OCI-LY3 (cell line): Measurements from ENCODE around the gene GMEB2.

Experiments used
- H2AFZ ChIP-seq: fragments of 200-600, 300-600 bp; shearing (Covaris generic); 2 replicates; pipeline ENCODE4 v1.6.0; 2014; ENCODE audit warnings: antibody characterized with exemption, low read depth, low read length
- H3K27ac ChIP-seq: fragments of 200-600, 300-600 bp; sonication (generic); 2 replicates; pipeline ENCODE4 v1.5.1; 2014; ENCODE audit warnings: mild to moderate bottlenecking, low read length, moderate library complexity, mixed read lengths
- H3K27me3 ChIP-seq: fragments of 200-600, 300-600 bp; sonication (generic); 2 replicates; pipeline ENCODE4 v1.6.1; 2014; ENCODE audit warnings: low read depth, low read length, mixed read lengths
- H3K36me3 ChIP-seq: fragments of 200-600, 300-600 bp; sonication (generic); replicated peaks from 2 replicates; pipeline ENCODE3; 2014; ENCODE audit warnings: low read depth, low read length, mixed read lengths
- H3K4me1 ChIP-seq: fragments of 300-600, 200-600 bp; sonication (generic); 2 replicates; pipeline ENCODE4 v1.6.1; 2014; ENCODE audit warnings: low read length, mixed read lengths
- H3K4me2 ChIP-seq: fragments of 200-600, 300-600 bp; sonication (generic); 2 replicates; pipeline ENCODE4 v1.6.1; 2014; ENCODE audit warnings: low read length, mixed read lengths
- H3K4me3 ChIP-seq: fragments of 300-600, 200-600 bp; sonication (generic); 2 replicates; pipeline ENCODE4 v1.5.1; 2014; ENCODE audit warnings: antibody characterized with exemption, mild to moderate bottlenecking, low read length, moderate library complexity
- H3K79me2 ChIP-seq: fragments of 300-600, 200-600 bp; shearing (Covaris generic); 2 replicates; pipeline ENCODE4 v1.6.1; 2014; ENCODE audit warnings: mild to moderate bottlenecking, low read length, mixed read lengths
- H3K9ac ChIP-seq: fragments of 300-600, 200-600 bp; shearing (Covaris generic); 2 replicates; pipeline ENCODE4 v1.6.0; 2014; ENCODE audit warnings: mild to moderate bottlenecking, low read length, moderate library complexity
- H3K9me3 ChIP-seq: fragments of 200-600, 300-600 bp; shearing (Covaris generic); 2 replicates; pipeline ENCODE4 v1.6.1; 2014; ENCODE audit warnings: low read length, mixed read lengths; ENCODE audit not compliant: insufficient read depth
- H4K20me1 ChIP-seq: fragments of 200-600, 300-600 bp; sonication (generic); 2 replicates; pipeline ENCODE4 v1.6.1; 2016; ENCODE audit warnings: low read length, mixed read lengths; ENCODE audit not compliant: insufficient read depth
- CTCF ChIP-seq: fragments of 200-600, 300-600 bp; sonication (generic); IDR thresholded peaks from 2 replicates; pipeline ENCODE4 v1.5.1; 2014; ENCODE audit warnings: antibody characterized with exemption, low read length, low read depth
- EZH2phosphoT487 ChIP-seq: fragments of 200-600 bp; shearing (Covaris generic); IDR thresholded peaks from 2 replicates; pipeline ENCODE4 v1.6.1; 2018; ENCODE audit warnings: antibody characterized with exemption, mixed run types, low read depth

GMEB2 gene

GRCh38 chr20:63656451-63656850 is 29.6 kb upstream of the GMEB2 start:
- Histone ChIP-seq H3K79me2 (peaks cover 11% of the 10 kb centered on the region), H3K36me3 (peaks cover 4% of the 10 kb centered on the region), H2AFZ (no peak overlapping the region), H3K9me3 (no peaks in the 10 kb centered on the region), H3K27ac (no peak overlapping the region), H3K4me3 (no peak overlapping the region), H4K20me1 (no peaks in the 10 kb centered on the region), H3K4me1 (peaks cover 12% of the 10 kb centered on the region), H3K4me2 (no peak overlapping the region), H3K9ac (no peak overlapping the region), H3K27me3 (no peaks in the 10 kb centered on the region)
- TF ChIP-seq CTCF (no peak), EZH2phosphoT487 (no peak)

GRCh38 chr20:63655249-63655648 is 28.3 kb upstream of the GMEB2 start:
- no peak for TF ChIP-seq EZH2phosphoT487
- TF ChIP-seq CTCF: no peak
- no peaks in the 10 kb centered on the region for H3K9me3 ChIP-seq
- H3K4me2 ChIP-seq: no peak overlapping the region
- peaks cover 11% of the 10 kb centered on the region for H3K79me2 ChIP-seq
- peaks cover 12% of the 10 kb centered on the region for H3K4me1 ChIP-seq
- H3K27me3 ChIP-seq: no peaks in the 10 kb centered on the region
- H3K9ac ChIP-seq: no peak overlapping the region
- no peak overlapping the region for H2AFZ ChIP-seq
- no peaks in the 10 kb centered on the region for H3K36me3 ChIP-seq
- H3K4me3 ChIP-seq: no peak overlapping the region
- H4K20me1 ChIP-seq: no peaks in the 10 kb centered on the region
- no peak overlapping the region for H3K27ac ChIP-seq

- no peak overlapping the region for H3K4me2 ChIP-seq
These were observed 27.2 kb upstream of the GMEB2 start for GRCh38 chr20:63653974-63654668.

More at GRCh38 chr20:63653974-63654668, 27.2 kb upstream of the GMEB2 start:
- H3K4me1 ChIP-seq: peaks cover 8% of the 10 kb centered on the region
- H3K36me3 ChIP-seq: no peaks in the 10 kb centered on the region
- H3K9me3 ChIP-seq: no peaks in the 10 kb centered on the region
- peaks cover 6% of the 10 kb centered on the region for H3K79me2 ChIP-seq
- TF ChIP-seq CTCF (no peak), EZH2phosphoT487 (no peak)
- no peaks in the 10 kb centered on the region for H3K27me3 ChIP-seq
- no peaks in the 10 kb centered on the region for H4K20me1 ChIP-seq
- H3K9ac ChIP-seq: no peak overlapping the region
- no peak overlapping the region for H2AFZ ChIP-seq
- no peak overlapping the region for H3K27ac ChIP-seq
- H3K4me3 ChIP-seq: no peak overlapping the region
